Cardiac septum (tissue), 1 donor: ENCODE results near the gene SETD1A. TPM values are rescaled to one million over a fixed set of nuclear protein-coding genes. Genes with fewer than 3 reads are reported as not detected.

Source experiments
- DNase-seq: peaks from one replicate; pipeline ENCODE4 v3.0.0-alpha.2; 2020; ENCODE audit warnings: low spot score
- intact Hi-C: fragments of 100-400 bp; cut with DNase I; formaldehyde crosslinking; loops from one replicate; pipeline ENCODE4 v1.14.0; 2022
- total RNA-seq: library from RNA; stranded (reverse); fragmentation: NEBNext Ultra II Directional; extraction: Animal tissue kit (Norgen Biotek cat#: 25700); gene quantifications from one replicate; pipeline ENCODE4 v1.2.1, GENCODE V29; 2021
- donor health status: DM: no; HTN: no; CAD: no.

SETD1A gene
- total RNA-seq, 1 donor from 2014 or later: 9.6 TPM

DNA sequence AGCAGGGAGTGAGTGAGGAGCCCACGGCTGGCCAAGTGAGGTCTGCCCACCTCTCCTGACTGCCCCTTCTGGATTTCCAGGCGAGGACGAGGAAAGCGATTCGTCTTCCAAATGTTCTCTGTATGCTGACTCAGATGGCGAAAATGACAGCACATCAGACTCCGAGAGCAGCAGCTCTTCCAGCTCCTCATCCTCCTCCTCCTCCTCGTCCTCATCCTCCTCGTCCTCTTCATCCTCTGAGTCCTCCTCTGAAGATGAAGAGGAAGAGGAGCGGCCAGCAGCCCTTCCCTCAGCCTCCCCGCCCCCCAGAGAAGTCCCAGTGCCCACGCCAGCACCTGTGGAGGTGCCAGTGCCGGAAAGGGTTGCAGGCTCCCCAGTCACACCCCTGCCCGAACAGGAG is 13.7 kb downstream of the SETD1A start:
- intact Hi-C loops: no loop called here
- DNase-seq: no peak

DNA sequence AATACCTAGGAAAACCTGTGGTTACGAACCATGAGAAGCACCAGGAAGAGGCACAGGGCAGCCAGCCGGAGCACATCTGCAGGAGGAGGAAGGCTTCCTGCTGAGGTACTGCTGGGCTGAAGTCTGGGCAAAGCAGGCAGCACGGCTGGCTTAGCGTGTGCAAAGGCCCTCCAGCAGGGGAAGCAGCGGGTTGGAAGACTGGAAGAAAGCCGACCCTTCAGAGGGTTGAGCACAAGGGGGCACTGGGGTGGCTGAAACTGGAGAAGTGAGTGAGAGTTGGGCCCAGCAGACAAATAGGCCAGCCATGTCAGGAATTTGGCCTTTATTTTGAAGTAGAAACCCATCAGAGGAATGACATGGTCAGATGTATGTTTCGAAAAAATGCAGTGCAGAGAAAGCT is 15.3 kb downstream of the SETD1A start:
- intact Hi-C loops: no loop called here

DNA sequence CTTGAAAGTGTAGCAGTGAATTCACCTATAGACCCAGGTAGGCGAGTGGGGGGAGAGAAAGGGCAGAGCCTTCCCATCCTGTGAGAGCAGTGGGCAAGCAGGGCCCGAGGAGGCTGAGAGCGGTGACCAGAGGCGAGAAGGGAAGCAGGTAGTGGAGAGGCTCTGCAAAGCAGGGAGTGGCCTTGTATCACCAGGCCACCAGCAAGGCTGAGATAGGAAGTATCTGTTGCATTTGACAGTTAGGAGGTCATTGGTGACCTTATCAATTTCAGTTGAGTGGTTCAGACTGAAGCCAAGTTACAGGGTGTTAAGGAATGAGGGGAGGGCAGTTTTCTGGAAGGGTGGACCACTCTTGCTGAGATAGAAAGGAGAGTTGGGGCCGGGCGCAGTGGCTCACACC is 16.8 kb downstream of the SETD1A start:
- intact Hi-C loops: no loop called here
- DNase-seq: no peak

More for the DNA sequence above, 15.3 kb downstream of the SETD1A start:
- no peak for DNase-seq

DNA sequence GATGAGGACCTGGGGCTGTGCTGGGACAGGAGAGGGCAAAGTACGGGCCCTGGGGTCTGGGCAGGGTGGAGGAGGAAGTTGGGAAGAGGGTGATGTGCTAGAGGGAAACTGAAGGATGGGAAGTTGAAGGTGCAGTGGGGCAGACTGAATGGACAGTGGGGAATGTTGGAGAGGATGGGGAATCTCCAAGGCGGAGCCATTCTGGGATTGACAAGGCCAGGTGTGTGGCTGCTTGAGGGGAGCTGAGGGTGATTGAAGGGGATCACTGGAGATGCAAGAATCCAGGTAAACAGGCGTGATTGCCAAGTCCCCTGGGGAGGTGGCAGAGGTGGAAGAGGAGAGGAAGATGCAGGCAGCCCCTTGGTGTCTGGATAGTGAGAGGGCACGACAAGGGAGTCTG is 18.9 kb downstream of the SETD1A start:
- DNase-seq: no peak
- intact Hi-C loops: no loop called here

DNA sequence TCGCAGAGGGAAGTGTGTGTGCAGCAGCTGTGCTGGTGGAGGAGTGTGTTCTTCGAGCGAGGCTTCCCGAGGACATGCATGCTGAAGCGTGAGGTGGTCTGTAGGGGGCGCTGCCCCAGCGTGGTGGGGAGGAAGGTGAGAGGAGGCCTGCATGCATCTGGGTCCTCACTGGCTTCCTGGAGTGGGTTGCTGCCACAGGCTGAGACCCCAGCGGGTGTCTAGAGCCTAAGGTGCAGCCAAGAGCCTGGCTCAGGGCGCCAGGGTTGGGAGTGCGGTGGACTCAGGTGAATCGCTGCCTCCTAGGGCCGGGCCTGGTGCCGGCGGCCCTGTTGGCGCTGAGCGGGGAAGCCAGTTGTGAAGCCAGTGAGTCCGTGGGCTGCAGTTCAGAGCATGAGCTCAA is 19.9 kb downstream of the SETD1A start:
- intact Hi-C loops: no loop called here
- no peak for DNase-seq

DNA sequence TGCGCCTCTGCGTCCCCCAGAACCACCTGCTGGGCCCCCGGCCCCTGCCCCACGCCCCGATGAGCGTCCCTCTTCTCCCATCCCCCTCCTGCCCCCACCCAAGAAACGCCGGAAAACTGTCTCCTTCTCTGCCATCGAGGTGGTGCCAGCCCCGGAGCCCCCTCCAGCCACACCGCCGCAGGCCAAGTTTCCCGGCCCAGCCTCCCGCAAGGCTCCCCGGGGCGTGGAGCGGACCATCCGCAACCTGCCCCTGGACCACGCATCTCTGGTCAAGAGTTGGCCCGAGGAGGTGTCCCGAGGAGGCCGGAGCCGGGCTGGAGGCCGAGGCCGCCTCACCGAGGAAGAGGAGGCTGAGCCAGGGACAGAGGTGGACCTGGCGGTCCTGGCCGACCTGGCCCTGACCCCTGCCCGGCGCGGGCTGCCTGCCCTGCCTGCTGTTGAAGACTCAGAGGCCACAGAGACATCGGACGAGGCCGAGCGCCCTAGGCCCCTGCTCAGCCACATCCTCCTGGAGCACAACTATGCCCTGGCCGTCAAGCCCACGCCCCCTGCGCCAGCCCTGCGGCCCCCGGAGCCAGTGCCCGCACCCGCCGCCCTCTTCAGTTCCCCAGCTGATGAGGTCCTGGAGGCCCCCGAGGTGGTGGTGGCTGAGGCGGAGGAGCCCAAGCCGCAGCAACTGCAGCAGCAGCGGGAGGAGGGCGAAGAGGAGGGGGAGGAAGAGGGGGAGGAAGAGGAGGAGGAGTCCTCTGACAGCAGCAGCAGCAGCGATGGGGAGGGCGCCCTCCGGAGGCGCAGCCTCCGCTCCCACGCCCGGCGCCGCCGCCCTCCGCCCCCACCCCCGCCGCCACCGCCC is 21.8 kb downstream of the SETD1A start:
- intact Hi-C loops: loop anchor here (5.0 kb wide), 1 partner anchor 478 kb away; the partner anchor contains the start of gene ARMC5
- no peak for DNase-seq

DNA sequence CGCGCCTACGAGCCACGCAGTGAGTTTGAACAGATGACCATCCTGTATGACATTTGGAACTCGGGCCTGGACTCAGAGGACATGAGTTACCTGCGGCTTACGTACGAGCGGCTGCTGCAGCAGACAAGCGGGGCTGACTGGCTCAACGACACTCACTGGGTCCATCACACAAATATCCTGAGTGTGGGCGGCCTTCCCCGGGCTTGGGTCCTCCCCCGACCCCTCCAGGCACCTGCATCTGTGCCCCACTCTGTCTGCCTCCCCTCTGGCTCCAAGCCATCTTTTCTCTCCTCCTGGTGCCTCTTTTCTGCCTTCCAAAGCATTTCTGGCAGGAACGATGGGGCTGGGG is 22.4 kb downstream of the SETD1A start:
- intact Hi-C loops: loop anchor here (5.0 kb wide), 1 partner anchor 477 kb away; the partner anchor contains the start of gene ARMC5

DNA sequence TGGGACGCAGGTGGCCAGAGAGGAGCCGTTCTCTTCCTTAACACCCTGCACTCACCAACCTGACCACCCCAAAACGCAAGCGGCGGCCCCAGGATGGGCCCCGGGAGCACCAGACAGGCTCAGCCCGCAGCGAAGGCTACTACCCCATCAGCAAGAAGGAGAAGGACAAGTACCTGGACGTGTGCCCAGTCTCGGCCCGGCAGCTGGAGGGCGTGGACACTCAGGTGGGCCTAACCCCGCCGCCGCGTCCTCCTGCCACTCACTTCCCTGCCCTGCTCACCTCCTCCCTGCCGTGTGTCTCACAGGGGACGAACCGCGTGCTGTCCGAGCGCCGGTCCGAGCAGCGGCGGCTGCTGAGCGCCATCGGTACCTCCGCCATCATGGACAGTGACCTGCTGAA is 22.9 kb downstream of the SETD1A start:
- no peak for DNase-seq
- intact Hi-C loops: loop anchor here (5.0 kb wide), 1 partner anchor 477 kb away; the partner anchor contains the start of gene ARMC5

More for the DNA sequence above, 22.4 kb downstream of the SETD1A start:
- no peak for DNase-seq

DNA sequence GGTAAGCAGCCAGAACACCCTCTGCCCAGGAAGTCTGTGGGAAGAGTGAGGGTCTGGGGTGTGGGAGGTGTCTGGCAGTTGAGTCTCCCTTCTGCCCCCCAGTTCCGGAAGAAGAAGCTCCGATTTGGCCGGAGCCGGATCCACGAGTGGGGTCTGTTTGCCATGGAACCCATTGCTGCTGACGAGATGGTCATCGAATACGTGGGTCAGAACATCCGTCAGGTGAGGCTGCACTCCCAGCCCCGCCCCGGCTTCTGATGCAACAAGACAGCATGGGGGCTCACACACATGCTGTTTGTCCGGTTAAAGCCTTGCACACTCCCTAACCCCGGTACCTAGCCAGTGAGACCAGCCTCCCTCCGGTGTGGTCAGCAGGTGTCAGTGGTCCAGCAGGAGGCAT is 23.4 kb downstream of the SETD1A start:
- no peak for DNase-seq
- intact Hi-C loops: loop anchor here (5.0 kb wide), 1 partner anchor 476 kb away; the partner anchor contains the start of gene ARMC5

DNA sequence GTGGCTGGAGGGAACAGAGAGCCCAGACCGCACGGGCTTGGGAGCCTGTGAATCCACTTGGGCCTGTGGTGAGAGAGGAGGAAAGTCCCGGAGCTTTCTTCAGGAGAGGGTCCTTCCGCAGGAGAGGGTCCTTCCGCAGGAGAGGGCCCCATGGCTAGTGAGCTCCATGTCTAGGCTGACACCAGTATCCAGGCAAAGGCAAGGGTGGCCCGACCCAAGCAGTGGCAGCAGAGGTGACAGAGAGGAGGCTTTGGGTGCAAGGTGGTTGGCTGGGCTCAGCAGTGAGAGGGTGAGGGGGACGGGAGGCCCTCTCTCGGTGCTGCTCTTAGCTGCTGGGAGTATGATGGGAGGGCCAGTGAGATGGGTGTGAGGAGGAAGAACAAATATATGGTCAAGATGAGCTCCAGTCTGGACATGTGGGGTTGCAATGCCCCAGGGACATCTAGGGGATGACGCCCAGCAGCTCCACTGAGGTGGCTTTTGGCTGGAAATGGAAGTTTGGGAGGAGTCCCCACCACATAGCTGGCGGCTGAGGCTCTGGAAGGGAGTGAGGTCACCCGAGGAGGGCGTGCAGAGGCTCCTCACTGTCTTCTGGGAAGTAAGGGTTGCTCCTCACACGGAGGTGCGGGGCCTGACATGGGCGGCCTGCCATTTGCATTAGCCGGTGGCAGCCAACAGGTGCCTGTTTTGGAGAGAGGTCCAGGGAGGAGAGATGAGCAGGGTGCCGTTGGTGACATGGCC is 25.2 kb downstream of the SETD1A start:
- no peak for DNase-seq
- intact Hi-C loops: loop anchor here (5.0 kb wide), 1 partner anchor 475 kb away; the partner anchor contains the start of gene ARMC5

DNA sequence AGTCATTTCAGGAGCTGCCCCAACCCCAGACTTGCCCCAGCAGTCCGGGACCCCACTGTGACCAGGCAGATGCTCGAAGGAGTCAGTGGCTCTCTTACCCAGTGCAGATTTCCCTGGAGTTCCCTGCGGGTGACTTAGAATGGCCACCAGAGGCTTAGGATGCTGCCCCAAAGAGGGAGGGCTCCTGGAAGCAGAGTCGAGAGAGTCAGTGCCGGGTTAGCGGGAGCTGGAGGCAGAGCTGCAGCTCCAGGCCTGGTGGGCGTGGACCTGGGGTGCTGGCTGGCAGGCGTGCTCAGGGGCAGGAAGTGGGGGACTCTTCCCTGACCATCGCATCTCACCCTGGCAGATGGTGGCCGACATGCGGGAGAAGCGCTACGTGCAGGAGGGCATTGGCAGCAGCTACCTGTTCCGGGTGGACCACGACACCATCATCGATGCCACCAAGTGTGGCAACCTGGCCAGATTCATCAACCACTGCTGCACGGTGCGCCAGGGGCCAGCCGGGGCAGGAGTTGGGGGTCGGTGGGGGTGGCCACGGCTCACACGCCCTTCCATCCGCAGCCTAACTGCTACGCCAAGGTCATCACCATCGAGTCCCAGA is 25.8 kb downstream of the SETD1A start:
- intact Hi-C loops: loop anchor here (5.0 kb wide), 1 partner anchor 474 kb away; the partner anchor contains the start of gene ARMC5
- DNase-seq: no peak

DNA sequence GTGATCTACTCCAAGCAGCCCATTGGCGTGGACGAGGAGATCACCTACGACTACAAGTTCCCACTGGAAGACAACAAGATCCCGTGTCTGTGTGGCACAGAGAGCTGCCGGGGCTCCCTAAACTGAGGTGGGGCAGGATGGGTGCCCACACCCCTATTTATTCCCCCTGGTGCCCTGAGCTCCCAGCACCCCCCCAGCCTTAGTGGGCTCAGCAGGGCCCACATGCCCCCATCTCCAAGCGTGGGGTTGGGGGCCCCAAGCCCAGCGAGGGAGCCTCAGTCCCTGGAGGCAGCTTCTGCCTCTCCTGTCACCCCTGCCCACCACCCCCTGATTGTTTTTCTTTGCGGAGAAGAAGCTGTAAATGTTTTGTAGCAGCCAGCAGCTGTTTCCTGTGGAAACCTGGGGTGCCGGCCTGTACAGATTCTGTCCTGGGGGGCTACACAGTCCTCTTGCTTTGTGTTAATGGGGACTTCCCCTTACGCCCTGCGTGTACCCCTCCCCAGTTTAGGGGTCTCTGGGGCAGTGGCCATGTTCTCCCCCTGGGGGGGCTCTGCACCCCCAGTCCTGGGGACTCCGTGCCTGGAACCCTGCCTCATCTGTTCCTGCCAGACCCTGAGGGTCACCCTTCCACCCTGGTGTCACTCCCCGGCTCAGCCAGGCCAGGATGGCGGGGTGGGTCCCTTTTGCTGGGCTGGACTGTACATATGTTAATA is 26.5 kb downstream of the SETD1A start:
- intact Hi-C loops: loop anchor here (2.0 to 5.0 kb wide), 2 partner anchors 459 to 473 kb away; partner anchors contain the start of genes ARMC5 and ZNF843

DNA sequence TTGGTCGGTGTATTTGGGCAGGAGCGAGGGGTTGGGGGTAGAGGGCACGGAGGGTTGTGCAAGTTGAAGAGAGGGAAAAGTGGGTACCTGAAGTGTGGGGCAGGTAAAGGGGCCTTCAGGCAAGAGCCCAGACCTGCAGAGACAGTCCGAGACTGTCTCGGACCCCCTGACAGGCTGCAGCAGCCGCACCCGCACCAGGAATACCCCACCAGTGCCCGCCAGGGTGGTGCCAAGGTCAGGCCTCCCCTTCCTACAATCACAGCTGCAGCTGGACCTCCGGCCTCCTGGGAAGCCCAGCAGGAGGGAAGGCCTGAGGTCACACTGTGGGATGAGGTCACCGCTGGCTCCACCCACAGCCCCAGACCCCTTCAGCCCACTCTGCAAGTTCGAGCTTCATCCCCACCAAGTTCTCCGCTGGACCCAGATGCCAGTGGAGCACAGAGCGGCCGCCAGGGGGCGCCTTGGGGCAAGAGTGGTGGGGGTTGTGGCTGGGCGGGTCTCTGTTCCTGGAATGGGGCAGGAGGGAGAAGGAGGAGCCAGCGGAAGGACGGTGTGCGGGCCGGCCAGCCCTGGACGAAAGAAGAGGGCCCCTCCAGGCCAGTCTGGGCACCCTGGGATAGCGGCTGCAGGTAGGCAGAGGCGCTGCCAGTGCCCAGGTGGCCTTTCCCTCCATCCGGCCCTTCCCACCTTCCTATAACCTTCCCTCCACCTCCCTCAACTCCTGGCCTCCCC is 27.3 kb downstream of the SETD1A start, which contains the start of gene HSD3B7:
TSS of gene HSD3B7 (plus strand) at position 539 of the 732 bp plus-strand sequence. CDS start 452 bp downstream, outside the sequence.
- peak; percentile 95 for DNase-seq
- intact Hi-C loops: loop anchor here (1.0 to 5.0 kb wide), 5 partner anchors 92 to 882 kb away; partner anchors contain the start of genes ARMC5 and ZNF843

More for the DNA sequence above, 26.5 kb downstream of the SETD1A start:
- DNase-seq: no peak

DNA sequence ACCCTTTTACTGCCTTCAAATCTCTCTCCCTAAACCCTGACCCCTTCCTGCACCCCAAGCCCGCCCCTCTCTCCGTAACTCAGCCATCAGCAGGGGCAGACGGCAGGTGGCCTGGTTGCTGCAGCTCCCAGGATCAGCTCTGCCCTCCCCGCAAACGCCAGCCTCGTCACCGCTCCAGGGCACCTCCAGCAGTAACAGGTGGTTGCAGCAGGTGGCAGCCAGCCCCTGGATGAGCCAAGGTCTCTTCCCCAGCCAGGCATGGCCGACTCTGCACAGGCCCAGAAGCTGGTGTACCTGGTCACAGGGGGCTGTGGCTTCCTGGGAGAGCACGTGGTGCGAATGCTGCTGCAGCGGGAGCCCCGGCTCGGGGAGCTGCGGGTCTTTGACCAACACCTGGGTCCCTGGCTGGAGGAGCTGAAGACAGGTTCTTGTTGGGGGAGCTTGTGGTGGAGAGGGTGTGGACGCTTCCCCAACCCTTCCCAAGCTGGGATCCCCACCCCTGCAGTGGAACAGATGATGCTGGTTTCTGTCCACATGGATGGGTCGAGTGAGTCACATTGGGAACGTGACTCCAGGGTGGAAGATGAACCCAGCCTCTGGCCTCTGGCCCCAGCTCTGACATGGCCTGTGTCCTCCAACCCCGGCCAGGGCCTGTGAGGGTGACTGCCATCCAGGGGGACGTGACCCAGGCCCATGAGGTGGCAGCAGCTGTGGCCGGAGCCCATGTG is 28.0 kb downstream of the SETD1A start:
- intact Hi-C loops: loop anchor here (1.0 to 5.0 kb wide), 4 partner anchors 92 to 882 kb away; partner anchors contain the start of gene ZNF843
- no peak for DNase-seq

DNA sequence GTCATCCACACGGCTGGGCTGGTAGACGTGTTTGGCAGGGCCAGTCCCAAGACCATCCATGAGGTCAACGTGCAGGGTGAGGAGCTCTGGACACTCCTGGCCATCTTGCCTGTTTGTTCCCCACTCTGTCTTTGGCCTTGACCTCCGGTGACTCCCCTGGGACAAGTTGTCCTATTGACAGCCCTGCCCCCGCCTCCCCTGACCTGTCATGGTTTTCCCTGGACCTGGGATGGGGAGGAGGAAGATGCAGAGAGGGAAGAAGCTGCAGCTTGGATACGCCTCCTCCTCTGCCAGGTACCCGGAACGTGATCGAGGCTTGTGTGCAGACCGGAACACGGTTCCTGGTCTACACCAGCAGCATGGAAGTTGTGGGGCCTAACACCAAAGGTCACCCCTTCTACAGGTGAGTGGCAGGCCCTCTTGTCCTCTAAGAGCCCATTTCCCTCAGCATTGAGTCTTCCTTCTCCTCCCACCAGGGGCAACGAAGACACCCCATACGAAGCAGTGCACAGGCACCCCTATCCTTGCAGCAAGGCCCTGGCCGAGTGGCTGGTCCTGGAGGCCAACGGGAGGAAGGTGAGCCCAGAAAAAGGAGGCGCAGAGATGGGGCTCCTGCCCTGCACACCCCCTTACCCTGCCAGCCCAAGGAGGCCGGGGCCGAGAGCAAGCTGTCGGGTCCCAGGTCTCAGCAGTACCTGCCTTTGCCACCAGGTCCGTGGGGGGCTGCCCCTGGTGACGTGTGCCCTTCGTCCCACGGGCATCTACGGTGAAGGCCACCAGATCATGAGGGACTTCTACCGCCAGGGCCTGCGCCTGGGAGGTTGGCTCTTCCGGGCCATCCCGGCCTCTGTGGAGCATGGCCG is 28.8 kb downstream of the SETD1A start:
- DNase-seq: no peak

DNA sequence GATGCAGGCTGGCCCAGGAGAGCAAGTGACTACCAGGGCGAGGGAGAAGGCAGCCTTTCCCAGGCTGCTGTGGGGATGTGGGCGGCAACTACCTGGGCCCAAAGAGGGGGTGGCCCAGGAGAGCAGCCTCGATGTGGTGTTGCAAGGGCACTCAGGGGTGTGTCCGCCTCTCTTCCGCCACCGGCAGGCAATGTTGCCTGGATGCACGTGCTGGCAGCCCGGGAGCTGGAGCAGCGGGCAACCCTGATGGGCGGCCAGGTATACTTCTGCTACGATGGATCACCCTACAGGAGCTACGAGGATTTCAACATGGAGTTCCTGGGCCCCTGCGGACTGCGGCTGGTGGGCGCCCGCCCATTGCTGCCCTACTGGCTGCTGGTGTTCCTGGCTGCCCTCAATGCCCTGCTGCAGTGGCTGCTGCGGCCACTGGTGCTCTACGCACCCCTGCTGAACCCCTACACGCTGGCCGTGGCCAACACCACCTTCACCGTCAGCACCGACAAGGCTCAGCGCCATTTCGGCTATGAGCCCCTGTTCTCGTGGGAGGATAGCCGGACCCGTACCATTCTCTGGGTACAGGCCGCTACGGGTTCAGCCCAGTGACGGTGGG is 30.1 kb downstream of the SETD1A start:
- DNase-seq: no peak
- intact Hi-C loops: loop anchor here (5.0 kb wide), 2 partner anchors 90 to 880 kb away; no protein-coding TSS in a partner anchor

More for the DNA sequence above, 28.8 kb downstream of the SETD1A start:
- intact Hi-C loops: loop anchor here (5.0 kb wide), 2 partner anchors 91 to 881 kb away; no protein-coding TSS in a partner anchor
